ENCODE data around the gene STAT5B.

- TF ChIP-seq ZNF766 (CRISPR knock-in tag; conservative IDR thresholded peaks at IDR 0.05) (no peak; the same call in 1 of the 2 replicates), NR1H2 (CRISPR knock-in tag; IDR thresholded peaks at IDR 0.05) (no peak), SAFB (IDR thresholded peaks at IDR 0.05; ENCODE audit: borderline replicate concordance, low read depth, low read length) (no peak), KAT7 (CRISPR knock-in tag; IDR thresholded peaks at IDR 0.05; ENCODE audit: borderline replicate concordance) (no peak), CTCF (IDR thresholded peaks at IDR 0.05 in 2 of 3, conservative IDR thresholded peaks at IDR 0.05 in 1 of 3; ENCODE audit: insufficient read depth in 2 of 3, low read depth in 1 of 3, low read length in 3 of 3) (no peak)
Observed at GRCh38 chr17:42287977-42288802, 12.0 kb upstream of the STAT5B start, which contains the start of gene STAT5A.

Measured in K562 (cell line).